Ramos (cell line): Measurements from ENCODE around the gene PDX1.

Experiments
- in situ Hi-C: fragments of 300-500 bp; cut with MboI; formaldehyde crosslinking; loops from one replicate; pipeline ENCODE4 v1.14.3; 2022; ENCODE audit warnings: low sequenced_read_pairs; ENCODE audit not compliant: unreplicated experiment

The PDX1 gene

GRCh38 chr13:27968316-27969081, 48.7 kb downstream of the PDX1 start:
- in situ Hi-C loops: no loop called here

- in situ Hi-C loops: no loop called here
Observed at GRCh38 chr13:27969082-27969865, 49.5 kb downstream of the PDX1 start, which contains the start of gene CDX2. Gene CDX2, minus strand, starts transcription at chr13:27969315. Its CDS starts 309 bp downstream, at chr13:27969006.

- in situ Hi-C loops: no loop called here
Observed at GRCh38 chr13:27969866-27970229, 50.0 kb downstream of the PDX1 start.

- in situ Hi-C loops: no loop called here
Observed at GRCh38 chr13:27970382-27971235, 50.8 kb downstream of the PDX1 start.

- in situ Hi-C loops: no loop called here
Observed at GRCh38 chr13:27971236-27971645, 51.4 kb downstream of the PDX1 start.

- in situ Hi-C loops: no loop called here
Observed at GRCh38 chr13:27971776-27972477, 52.1 kb downstream of the PDX1 start.

GRCh38 chr13:27972478-27972820, 52.6 kb downstream of the PDX1 start:
- in situ Hi-C loops: no loop called here

- in situ Hi-C loops: no loop called here
Observed at GRCh38 chr13:27973291-27973690, 53.5 kb downstream of the PDX1 start.

- in situ Hi-C loops: no loop called here
Observed at GRCh38 chr13:27973961-27974662, 54.3 kb downstream of the PDX1 start.
